Tibial nerve (tissue), 4 donors: ENCODE data around the gene NYAP2.

Experiments used
- CTCF ChIP-seq, 5 experiments: fragments of 200-600 bp in 3 of 5; fragments of 450-650 bp in 2 of 5; sonication (generic) in 3 of 5; IDR thresholded peaks; one replicate each; pipeline ENCODE4 v1.5.1; 2016 to 2019; ENCODE audit warnings: antibody characterized with exemption in 5 of 5, mild to moderate bottlenecking in 3 of 5, moderate library complexity in 2 of 5
- EP300 ChIP-seq, 2 donors: sonication (generic); formaldehyde crosslinking; IDR thresholded peaks; one replicate each; pipeline ENCODE4 v1.6.1; 2017; ENCODE audit warnings: antibody characterized with exemption in 2 of 2, mild to moderate bottlenecking in 1 of 2
- POLR2A ChIP-seq, 2 donors: fragments of 450-650 bp; IDR thresholded peaks; one replicate each; pipeline ENCODE4 v1.6.1; 2017; ENCODE audit warnings: antibody characterized with exemption in 2 of 2, mild to moderate bottlenecking in 2 of 2, moderate library complexity in 2 of 2

- no peak for TF ChIP-seq CTCF (IDR thresholded peaks at IDR 0.05)
- TF ChIP-seq POLR2A (IDR thresholded peaks at IDR 0.05): no peak
- no peak for TF ChIP-seq EP300 (IDR thresholded peaks at IDR 0.05)
These were observed 101.5 kb downstream of the NYAP2 start for GRCh38 chr2:225501022-225501421.
